Fibroblast of lung (primary cell): ENCODE data around the gene PIM1.

ENCODE experiments used
- CTCF ChIP-seq, 2 donors: IDR thresholded peaks in 1 of 2; conservative IDR thresholded peaks in 1 of 2; 1 replicate in 1 of 2; 2 replicates in 1 of 2; pipeline ENCODE4 v1.5.1; 2011 to 2012; ENCODE audit warnings: low read length in 2 of 2, control low read depth in 1 of 2, inconsistent platforms in 1 of 2, low read depth in 1 of 2, mild to moderate bottlenecking in 1 of 2
- EZH2 ChIP-seq: IDR thresholded peaks from 2 replicates; pipeline ENCODE4 v1.5.1; 2012; ENCODE audit warnings: low read length, control low read depth, mild to moderate bottlenecking; ENCODE audit errors: missing control alignments

DNA sequence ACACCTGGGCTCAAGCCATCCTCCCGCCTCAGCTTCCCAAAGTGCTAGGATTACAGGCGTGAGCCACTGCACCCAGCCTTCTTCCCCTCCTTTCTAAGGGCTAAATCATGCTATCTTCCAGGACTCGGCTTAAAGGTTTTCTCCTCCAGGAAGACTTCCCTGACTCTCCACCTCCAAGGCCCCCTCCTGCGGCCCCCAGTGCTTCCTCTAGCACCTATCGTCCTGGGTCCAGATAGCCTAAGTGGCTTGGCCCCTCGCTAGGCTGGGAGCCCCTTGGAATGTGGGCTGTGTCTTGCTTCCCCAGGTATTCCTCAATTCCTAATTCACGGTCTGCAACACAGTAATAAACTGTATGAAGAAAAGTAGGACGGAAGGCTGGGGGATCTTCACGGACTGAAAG is 36.7 kb downstream of the PIM1 start:
- TF ChIP-seq CTCF (conservative IDR thresholded peaks at IDR 0.05 in 1 of 2, IDR thresholded peaks at IDR 0.05 in 1 of 2; ENCODE audit: low read depth in 1 of 2, low read length in 2 of 2) (no peak), EZH2 (no peak)
